ENCODE data around the gene GDPGP1.
A peak's percentile ranks its signal among the peaks of the same experiment; 100 is the strongest.
"Not testable (repeated sequence)": the region's sequence is repeated elsewhere in the genome, so short reads cannot be mapped to it uniquely, and the experiment has no call there.

Gene GDPGP1

DNA sequence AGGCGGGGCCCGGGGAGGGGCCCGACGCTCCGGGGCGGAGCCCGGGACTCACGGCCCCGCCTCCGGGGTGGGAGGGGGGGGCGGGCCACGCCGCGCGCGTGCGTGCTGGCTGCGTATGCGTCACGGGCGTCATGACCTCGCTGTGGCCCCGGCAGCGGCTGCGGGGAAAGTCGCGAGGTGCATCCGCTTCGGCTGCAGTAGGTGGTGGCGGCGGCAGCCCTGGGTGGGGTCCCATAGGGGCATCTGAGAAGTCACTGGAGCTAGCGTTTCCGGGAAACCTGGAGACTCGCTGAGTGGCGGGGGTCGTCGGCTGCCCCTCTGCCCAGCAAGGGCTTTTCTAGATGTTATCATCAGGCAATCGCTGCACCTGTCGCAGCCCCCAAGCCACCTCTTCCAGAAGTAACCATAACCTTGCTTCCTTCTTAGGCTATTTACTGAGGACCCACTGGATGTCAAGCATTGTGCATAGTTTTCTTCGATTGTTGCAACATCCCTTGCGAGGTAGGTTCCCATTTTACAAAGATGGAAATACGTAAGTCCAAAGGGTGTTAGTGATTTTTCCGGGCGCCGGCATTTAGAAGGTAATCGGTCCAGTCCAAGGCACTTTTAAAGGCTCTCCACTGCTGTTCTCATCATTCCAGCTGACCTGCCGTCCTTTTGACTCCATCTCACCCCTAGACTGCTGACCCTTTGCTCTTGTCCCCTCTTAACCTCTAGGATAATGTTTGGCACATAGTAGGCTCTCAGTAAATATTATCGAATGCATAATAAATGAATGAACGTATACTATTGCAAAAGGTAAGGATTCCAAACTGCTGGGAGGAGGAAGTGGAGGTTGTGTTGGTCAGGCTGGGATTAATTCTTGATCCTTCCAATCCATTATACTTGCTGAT is at the start of gene GDPGP1:
Gene GDPGP1 (plus strand): TSS at position 114 of the 893 bp plus-strand sequence. CDS start 6,700 bp downstream, outside the sequence.
- no peak for DNase-seq

GRCh38 chr15:90184786-90185704 is 49.0 kb upstream of the GDPGP1 start:
- peak; percentile 58 for DNase-seq

- DNase-seq: no peak
Observed at GRCh38 chr15:90187257-90187868, 46.6 kb upstream of the GDPGP1 start.

- not testable (repeated sequence) for DNase-seq
Observed at GRCh38 chr15:90188065-90188464, 45.9 kb upstream of the GDPGP1 start.

- DNase-seq: no peak
Observed at GRCh38 chr15:90188914-90189748, 44.9 kb upstream of the GDPGP1 start.

DNA sequence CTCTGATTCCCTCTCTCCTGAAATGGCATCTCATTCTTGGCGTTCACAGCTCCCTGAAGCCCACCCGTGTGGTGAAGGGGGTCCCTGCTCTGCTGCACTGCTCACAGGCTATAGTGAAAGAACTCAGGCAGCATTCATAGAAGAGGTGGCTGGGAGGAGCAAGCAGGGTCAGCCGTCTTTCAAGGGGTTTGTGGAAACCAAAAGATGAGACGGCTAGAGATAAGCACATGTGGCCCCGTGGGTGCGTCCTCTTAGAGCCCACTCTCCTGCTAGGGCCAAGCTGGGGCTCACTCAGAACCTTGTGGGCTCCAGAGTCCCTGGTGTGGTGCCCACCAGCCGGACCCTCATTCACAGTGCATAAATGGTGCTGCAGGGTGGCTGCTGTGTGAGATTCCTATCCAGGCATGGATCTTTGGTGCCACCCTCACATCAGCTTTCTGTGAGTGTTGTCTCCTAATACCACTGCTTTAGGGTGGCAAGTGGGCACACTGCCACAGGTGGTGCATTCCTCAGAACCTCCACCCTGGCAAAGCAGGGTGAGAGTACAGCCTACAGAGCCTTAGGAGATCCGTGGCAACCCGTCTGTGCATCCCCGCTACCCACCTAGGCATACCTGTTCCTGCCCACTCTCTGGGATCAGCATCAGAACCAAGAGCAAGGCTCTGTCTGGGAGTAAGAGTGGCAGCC is 44.1 kb upstream of the GDPGP1 start:
- DNase-seq: no peak

DNA sequence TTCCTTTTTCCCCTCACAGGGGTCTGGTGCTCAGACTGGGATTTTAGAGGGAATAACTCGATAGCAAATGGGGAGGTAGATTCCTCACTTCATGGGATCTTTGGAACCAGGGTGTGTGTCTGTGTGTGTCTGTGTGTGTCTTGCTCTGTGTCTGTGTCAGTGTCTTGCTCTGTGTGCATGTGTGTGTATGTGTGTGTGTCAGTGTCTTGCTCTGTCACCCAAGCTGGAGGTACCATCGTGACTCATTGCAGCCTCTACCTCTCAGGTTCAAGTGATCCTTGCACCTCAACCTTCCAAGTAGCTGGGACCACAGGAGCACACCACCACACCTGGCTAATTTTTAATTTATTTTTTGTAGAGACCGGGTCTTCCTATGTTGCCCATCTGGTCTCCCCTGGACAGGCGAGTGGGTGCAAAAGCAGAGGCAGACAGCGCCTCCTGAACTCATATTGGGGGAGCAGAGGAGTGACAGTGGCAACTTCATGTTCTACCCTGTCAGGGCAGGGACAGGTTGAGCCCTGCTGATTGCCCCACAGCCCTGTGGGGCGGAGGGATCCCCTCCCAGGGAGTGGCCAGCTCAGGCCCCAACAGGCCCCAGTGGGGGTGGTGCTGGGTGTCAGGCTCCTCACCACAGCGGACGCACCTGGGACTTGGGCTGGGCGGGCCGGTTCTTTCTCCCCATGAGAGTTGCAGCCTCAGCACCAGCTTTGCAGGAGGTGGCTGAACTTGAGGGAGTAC is 43.2 kb upstream of the GDPGP1 start:
- DNase-seq: no peak

- no peak for DNase-seq
Observed at GRCh38 chr15:90191344-90191687, 42.7 kb upstream of the GDPGP1 start.

DNA sequence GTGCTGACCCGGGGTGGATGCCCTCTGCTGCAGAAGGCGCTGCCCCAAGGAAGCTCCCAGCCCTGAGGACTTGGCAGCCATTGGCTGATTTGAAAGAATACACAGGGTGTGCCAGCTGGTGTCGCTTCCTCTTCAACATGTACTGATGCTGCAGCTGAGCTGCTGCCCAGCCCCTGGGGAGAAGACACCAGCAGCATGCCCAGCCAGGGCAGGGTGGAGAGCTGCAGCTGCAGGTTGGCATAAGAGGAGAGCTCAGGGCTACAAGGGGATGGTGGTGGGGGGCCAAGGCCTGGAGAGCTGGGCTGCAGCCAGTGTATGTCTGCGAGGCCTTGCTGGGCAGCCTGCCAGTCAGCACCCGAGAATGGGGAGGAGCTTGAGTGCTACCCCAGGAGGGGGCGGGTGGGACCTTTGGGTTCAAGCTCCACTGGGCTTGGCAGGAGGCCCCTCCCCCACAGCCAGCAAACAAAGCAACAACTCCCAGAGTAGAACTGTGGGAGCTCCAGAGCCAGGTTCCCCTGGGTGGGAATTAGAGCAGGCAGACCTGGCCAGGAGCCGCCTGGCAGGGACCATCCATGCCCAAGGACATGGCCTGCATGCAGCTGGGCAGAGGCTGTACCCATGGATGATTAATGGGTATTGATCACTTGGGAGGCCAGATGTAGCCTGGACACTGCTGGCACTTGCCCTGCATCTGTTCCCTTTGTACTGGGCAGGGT is 42.1 kb upstream of the GDPGP1 start:
- peak; percentile 21 for DNase-seq

GRCh38 chr15:90192961-90193786 is 40.8 kb upstream of the GDPGP1 start:
- no peak for DNase-seq

- DNase-seq: no peak
Observed at GRCh38 chr15:90194655-90195054, 39.4 kb upstream of the GDPGP1 start.

DNA sequence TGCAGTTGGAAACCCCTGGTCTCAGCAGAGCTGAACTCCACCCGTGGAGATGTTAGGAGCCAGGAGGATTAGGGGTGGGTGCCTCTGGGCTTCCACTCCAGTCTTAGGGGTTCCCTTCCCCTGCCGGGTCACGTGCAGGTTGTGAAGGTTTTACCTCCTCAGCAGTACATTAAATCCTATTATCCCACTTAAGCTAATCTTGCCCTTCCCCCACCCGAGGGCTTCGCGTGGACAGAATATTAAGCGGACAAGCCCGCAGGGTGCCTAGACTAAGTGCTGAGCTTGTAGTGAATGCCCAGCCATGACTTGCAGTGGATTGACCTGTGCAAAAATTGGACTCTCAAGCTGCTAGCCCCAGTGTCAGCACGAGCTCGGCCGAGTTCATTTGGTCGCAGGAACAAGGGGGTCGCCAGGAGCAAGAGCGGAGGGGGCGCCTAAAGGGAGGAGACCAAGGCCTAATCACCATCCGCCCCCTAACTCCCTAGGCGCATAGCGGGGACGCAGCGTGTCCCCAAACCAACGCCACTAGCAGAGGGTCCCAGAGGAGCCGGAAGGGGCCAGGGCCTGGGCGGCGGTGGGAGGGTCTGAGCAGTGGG is 33.4 kb upstream of the GDPGP1 start:
- no peak for DNase-seq

- DNase-seq: peak; percentile 72
Observed at GRCh38 chr15:90201130-90201943, 32.7 kb upstream of the GDPGP1 start, which contains the start of gene SEMA4B. TSS of gene SEMA4B (plus strand) at chr15:90201330. CDS start at chr15:90201579, 249 bp downstream.

DNA sequence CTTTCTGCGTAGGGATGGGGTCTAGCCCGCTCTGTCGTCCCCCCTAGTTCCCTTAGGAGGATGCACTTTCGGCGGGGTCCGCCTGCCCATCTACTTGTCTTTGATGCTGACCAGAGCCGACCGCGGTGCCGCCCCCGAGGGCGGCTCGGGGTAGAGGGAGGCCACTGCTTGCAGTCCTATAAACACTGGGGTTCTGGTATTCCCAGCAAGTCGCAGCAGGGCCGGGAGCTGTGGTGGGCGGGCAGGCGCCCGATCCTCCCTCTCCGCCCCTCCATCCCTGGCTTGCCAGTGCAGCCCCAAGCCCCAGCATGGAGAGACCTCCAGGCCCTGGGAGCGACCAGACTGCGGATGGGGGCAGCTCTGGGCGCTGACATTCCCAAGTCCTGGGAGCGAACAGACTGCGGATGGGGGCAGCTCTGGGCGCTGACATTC is 32.0 kb upstream of the GDPGP1 start:
- DNase-seq: no peak

GRCh38 chr15:90202929-90203328 is 31.1 kb upstream of the GDPGP1 start:
- no peak for DNase-seq

- no peak for DNase-seq
Observed at GRCh38 chr15:90203473-90203872, 30.5 kb upstream of the GDPGP1 start.

- DNase-seq: no peak
Observed at GRCh38 chr15:90203922-90204321, 30.1 kb upstream of the GDPGP1 start.
